ENCODE data around the gene CNOT3.
A peak's percentile ranks its signal among the peaks of the same experiment; 100 is the strongest.
"Not testable (repeated sequence)": the region's sequence is repeated elsewhere in the genome, so short reads cannot be mapped to it uniquely, and the experiment has no call there.

CNOT3 gene

GRCh38 chr19:54169149-54169740 is 31.7 kb downstream of the CNOT3 start:
- DNase-seq (ENCODE audit: low read depth in 4 of 4, low spot score in 1 of 4): no peak

DNA sequence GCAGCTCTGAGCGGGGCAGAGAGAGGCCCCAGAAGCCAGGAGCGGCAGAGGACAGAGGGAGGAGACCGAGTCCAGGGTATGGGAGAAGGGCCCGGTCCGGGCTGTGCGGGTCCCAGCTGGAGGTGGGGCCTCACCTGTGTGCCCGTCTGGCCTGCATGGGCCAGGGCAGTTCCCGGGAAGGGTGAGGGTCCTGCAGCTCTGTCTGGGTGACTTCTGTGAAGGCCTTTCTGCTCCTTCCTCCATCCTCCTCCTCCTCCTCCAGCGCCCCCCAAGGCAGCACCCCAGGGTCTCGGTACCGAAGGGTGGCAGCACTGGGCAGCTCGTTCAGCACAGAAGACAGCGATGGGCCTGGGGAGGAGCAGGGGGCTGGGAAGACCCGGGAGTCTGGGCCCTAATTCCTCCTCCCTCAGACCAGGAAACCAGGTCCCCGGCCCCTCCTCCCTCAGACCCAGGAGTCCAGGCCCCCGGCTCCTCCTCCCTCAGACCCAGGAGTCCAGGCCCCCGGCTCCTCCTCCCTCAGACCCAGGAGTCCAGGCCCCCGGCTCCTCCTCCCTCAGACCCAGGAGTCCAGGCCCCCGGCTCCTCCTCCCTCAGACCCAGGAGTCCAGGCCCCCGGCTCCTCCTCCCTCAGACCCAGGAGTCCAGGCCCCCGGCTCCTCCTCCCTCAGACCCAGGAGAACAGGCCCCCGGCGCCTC is 34.3 kb downstream of the CNOT3 start:
- not testable (repeated sequence) for DNase-seq (ENCODE audit: low read depth in 4 of 4, low spot score in 1 of 4)

DNA sequence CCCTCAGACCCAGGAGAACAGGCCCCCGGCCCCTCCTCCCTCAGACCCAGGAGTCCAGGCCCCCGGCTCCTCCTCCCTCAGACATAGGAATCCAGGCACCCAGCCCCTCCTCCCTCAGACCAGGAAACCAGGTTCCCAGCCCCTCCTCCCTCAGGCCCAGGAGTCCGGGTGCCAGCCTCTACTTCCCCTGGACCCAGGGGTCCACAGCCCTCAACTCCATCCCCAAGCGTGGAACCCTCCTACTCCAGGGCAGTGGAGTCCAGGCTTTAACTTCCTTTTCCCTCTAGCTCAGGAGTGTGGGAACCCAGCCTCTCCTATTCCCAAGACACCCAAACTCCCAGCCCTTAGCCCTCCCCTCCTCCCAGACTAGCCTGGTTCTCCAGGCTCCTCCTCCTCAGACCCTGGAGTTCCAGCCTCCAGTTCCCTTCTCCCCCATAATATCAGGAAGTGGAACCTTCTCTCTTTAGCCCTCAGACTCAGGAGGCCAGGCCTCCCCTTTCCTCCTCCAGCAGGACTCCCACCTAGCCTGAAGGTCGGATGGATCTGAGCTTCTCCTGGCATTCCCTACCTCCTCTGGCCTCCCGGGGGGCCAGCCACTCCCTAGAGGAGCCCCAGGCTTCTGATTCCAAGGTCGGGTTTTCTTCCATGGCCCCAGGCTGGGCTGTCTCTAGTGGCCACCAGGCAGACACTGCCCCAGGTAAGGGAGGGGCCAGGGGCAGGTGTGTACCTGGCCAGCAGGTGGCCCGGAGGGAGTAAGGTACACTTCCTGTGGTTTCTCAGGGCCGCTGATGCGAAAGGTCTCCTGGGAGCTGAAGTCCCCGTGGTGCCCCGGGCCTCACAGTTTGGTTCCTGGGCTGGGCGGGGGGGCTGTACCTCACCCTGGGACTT is 35.2 kb downstream of the CNOT3 start, which contains the start of gene TMC4:
Gene TMC4, minus strand, starts transcription at position 690 of the 888 bp plus-strand sequence. Its CDS starts 43 bp downstream, at position 647.
- DNase-seq (ENCODE audit: low read depth in 4 of 4, low spot score in 1 of 4): no peak

- no peak for DNase-seq (ENCODE audit: low read depth in 4 of 4, low spot score in 1 of 4)
These were observed 35.8 kb downstream of the CNOT3 start for GRCh38 chr19:54173359-54173699.

- no peak for DNase-seq (ENCODE audit: low read depth in 4 of 4, low spot score in 1 of 4)
These were observed 36.6 kb downstream of the CNOT3 start for GRCh38 chr19:54173951-54174834.

DNA sequence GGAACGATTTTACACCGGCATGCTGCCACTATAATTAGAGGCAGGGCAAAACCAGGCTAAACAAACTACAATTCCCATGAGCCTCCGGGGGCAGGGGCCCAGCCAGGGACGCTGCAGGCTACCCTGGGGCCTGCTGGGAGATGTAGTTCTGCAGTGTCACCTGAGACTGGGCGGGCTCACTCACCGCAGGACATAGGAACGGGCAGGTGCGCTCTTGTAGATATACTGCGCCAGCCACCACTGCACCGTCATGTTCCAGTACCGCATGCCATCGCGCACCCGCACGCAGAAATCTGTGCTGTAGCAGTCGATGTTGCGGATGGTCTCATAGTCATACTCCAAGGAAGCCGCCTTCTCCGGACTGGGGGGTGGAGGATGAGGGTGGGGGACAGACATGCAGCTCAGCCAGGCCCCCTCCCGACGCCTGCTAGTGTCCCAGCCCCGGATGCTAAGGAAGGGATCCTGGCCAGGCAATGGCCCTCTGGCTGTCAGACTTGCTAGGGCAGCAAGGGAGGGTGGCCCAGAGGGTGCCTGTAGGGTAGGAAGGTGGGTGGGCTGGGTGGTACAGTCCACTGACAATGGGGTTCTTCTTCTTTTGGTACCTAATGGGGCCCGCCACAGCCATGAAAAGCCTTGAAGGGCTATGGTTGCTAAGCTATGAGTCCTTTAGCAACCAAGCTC is 41.2 kb downstream of the CNOT3 start:
- DNase-seq (ENCODE audit: low read depth in 4 of 4, low spot score in 1 of 4): peak in 1 of 4 experiments; percentile 39

- DNase-seq (ENCODE audit: low read depth in 4 of 4, low spot score in 1 of 4): no peak
These were observed 41.8 kb downstream of the CNOT3 start for GRCh38 chr19:54179262-54179852.

DNA sequence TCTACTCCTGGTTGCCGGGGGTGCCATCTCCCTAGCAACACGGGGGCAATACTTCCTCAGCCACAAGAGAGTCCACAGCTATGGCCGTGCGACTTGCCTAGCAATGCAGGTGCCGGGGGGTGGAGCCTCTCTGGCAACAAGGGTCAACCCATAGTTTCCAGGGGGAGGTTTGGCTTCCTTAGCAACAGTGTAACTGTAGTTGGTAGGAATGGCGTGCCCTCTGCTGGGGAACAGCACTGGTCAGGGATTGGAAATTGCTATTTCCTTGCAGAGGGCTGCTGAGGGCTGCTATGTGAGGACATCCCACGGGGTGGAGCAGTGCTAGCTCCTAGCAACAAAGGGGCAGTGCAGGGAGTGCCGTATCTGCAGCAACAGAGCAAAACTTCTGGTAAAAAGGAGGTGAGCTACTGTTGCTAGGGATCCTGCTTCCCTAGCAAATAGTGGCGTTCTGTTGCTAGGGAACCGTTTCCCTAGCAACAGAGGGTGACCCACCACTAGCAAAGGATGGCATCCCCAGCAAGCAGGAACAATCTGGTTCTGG is 42.4 kb downstream of the CNOT3 start:
- no peak for DNase-seq (ENCODE audit: low read depth in 4 of 4, low spot score in 1 of 4)

DNA sequence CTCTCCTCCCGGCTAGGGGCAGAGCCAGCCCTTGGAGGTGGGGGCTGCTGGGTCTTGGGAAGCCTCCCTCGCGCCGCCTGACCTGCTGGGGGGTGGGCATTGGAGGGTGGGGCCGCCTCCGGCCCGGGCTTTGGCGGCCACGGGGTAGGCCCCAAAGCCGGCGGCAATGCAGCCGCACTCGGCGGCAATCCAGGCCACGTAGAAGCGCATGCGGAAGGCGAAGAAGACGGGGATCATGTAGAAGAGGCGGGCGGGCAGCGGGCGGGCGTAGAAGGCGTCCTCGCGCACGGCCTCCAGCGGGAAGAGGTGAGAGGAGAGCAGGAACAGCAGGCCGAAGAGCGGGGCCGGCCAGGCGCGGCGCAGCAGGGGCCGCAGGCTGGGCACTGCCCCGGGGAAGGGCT is 43.1 kb downstream of the CNOT3 start:
- no peak for DNase-seq (ENCODE audit: low read depth in 4 of 4, low spot score in 1 of 4)

DNA sequence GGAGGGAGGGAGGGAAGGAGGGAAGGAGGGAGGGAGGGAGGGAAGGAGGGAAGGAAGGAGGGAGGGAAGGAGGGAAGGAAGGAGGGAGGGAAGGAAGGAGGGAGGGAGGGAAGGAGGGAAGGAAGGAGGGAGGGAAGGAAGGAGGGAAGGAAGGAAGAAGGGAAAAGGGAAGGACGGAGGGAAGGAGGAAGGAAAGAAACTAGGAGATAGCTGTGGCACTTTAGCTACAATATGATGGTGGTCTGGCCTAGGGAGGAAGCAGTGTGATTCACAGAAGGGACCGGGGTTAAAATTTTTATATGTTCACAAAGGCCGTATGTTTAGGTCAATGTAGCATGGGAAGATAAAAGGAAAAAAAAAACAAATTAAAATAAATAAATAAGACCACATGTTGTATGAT is 44.3 kb downstream of the CNOT3 start:
- DNase-seq (ENCODE audit: low read depth in 4 of 4, low spot score in 1 of 4): not testable (repeated sequence)

GRCh38 chr19:54183431-54183830 is 45.9 kb downstream of the CNOT3 start:
- DNase-seq (ENCODE audit: low read depth in 4 of 4, low spot score in 1 of 4): no peak

GRCh38 chr19:54186351-54186750 is 48.8 kb downstream of the CNOT3 start:
- no peak for DNase-seq (ENCODE audit: low read depth in 4 of 4, low spot score in 1 of 4)

DNA sequence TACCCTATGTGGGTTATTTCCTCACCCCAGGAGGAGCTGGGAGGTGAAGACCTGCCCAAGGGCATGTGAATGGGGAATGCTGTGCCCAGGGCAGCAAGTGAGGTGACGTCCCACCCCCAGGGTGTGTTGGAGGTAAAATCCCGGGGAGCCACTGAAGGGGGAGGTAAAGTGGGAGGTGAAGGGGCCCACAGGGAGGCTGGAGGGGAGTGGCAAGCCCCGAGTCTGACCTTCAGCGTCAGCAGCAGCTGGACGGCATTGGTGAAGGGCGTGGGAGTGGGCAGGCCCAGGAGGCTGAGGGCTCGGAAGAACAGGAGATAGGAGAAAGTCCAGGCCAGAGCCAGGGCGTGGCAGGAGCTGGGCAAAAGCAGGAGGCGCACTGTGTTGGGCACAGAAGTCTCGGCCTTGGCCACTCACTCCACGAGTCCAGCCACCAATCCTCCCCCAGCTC is 49.4 kb downstream of the CNOT3 start:
- no peak for DNase-seq (ENCODE audit: low read depth in 4 of 4, low spot score in 1 of 4)

DNA sequence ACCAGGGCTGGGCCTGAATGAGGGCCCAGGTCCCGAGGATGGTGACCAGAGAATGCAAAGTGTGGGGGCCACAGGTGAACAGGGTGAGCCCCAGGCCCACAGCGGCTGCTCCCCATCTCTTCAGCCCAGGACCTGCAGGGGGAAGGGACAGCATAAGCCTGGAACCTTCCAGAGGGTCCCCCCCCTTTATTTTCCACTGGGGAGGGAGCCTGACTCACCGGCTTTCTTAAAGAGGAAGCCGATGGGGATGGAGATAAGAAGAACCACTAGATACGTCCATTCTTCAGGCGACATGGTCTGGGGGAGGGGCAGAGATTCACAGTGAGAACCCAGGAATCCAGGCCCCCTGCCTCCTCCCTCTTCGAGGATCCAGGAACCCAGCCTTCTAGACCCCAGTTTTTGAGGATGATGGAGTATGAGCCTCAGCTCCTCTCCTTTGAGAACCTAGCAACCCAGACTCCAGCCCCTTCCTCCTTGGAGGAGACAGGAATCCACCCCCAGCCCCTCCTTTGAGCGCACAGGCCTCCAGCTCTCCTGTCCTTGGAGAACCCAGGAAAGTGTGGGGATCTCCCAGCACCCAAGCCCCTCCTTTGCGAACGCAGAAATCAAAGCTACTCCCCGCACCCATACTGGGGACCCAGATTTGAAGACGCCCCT is 50.8 kb downstream of the CNOT3 start:
- peak in 1 of 4 experiments; percentile 47 for DNase-seq (ENCODE audit: low read depth in 4 of 4, low spot score in 1 of 4)

GRCh38 chr19:54189145-54189734 is 51.7 kb downstream of the CNOT3 start, which contains the start of gene MBOAT7:
Gene MBOAT7 (minus strand): TSS chr19:54189580. CDS start chr19:54188508, 1,072 bp downstream.
- no peak for DNase-seq (ENCODE audit: low read depth in 4 of 4, low spot score in 1 of 4)

DNA sequence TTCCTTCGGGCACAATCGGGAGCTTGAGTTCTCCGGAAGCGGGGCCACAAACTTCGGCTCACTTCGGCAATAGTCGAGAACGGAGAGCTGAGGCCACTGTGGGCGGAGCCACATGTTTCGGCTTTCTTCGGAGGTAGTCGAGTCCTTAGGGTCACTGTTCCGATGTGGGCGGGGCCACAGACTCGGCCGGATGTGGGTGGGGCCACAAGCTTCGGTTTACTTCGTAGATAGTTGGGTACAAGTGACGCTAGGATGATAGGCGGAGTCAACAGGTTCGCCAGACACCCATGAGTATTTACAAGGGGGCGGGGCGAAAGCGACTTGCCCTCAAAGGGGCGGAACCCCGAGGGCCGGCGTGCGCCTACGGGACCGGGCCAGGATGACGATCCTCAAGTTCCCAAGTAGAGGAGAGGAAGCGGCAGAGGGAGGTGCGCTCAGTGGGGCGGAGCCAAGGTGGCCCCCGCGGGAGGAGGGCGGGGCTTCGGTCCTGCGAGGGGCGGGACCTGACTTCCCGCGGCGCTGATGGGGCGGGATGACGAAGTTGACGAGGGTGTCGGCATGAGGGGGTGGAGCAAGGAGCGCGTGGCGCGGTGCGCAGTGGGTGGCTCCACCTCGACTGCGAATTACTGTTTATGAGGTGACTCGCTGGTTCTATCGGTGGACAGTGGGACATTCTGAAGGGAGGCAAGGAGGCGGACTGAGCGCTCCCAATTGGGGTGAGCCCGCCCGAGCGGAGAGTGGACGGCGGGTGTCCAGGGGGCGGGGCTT is 52.4 kb downstream of the CNOT3 start:
- peak; percentile 99 to 100 (median 100) for DNase-seq (ENCODE audit: low read depth in 4 of 4, low spot score in 1 of 4)

- DNase-seq (ENCODE audit: low read depth in 4 of 4, low spot score in 1 of 4): peak; percentile 99 to 100 (median 100)
These were observed 53.0 kb downstream of the CNOT3 start for GRCh38 chr19:54190503-54191010.
